ENCODE measurements around the gene GRK5. TPM values are rescaled to one million over a fixed set of nuclear protein-coding genes. Genes with fewer than 3 reads are reported as not detected.

The GRK5 gene
- total RNA-seq, 4 donors from 2014 or later, result 5.4 to 13.0 (median 10.6) TPM

DNA sequence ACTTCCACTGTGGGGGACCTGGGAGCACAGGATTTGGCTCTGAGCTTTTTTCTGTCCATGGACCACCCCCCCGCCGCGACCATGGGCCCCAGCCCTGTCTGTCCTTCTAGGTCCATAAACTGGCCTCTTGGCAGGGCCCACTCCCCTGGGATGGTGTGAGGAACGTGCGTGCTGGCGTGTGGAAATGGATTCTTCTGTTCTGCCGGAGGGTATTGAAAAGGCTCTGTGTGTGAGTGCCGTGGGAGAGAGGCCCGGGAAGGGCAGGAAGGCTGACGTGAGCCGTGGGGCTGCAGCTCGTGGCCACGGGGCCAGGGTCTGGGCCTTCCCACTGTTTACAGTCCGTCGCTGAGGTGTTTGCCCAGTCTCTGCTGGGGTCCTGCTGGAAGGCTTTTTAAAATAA is 123.7 kb downstream of the GRK5 start:
- intact Hi-C loops (cut with DNase I; ENCODE audit: low total_unique reads), result no loop called here
- 80 to 87% methylated on average over 12 to 15 of the region's 15 CpGs for WGBS, 2 donors
- no peak for DNase-seq (ENCODE audit: low spot score in 2 of 2)
- TF ChIP-seq POLR2A (IDR thresholded peaks at IDR 0.05) (no peak), CTCF (IDR thresholded peaks at IDR 0.05) (no peak)
- no peak overlapping the region for H3K4me3 ChIP-seq (ENCODE audit: low read depth, poor library complexity, severe bottlenecking)

GRCh38 chr10:119333146-119333792 is 125.9 kb downstream of the GRK5 start:
- H3K4me3 ChIP-seq (ENCODE audit: low read depth, poor library complexity, severe bottlenecking), result no peak overlapping the region
- 87% methylated on average over 8 of the region's 8 CpGs for WGBS, 2 donors
- no peak for DNase-seq (ENCODE audit: low spot score in 2 of 2)
- TF ChIP-seq POLR2A (IDR thresholded peaks at IDR 0.05), result no peak
- no peak for TF ChIP-seq CTCF (IDR thresholded peaks at IDR 0.05)
- intact Hi-C loops (cut with DNase I; ENCODE audit: low total_unique reads), result no loop called here

DNA sequence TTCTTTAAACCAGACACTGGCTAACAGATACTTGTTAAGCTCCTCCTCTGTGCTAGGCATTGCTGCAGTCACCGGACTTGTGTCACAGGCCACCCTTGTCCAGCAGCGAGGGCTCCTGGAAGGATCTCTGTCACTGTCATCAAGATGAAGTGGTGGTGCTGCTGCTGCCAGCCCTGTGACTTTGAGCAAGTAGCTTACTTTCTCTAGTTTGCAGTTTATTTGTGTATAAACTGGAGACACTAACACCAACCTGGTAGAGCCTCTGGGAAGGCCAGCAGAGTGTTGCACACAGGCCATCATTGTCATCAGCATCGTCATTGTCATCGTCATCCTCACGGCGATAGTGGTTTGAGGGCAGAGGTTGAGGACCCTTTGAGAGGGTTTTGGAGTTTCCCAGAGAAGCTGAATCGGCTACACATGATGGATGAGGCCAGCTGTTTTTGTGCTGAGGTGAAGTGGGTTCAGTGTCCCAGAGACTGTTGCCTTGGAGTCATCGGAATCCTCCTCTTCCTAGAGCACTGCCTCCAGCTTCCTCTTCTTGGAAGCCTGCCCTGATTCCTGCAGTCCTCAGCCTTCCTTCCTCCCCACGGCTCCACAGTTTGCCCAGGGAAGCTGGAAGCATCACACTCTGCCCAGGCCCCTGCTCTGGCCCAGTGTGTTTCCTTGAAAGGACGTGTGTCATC is 128.4 kb downstream of the GRK5 start:
- DNase-seq (ENCODE audit: low spot score in 2 of 2), result no peak
- intact Hi-C loops (cut with DNase I; ENCODE audit: low total_unique reads), result no loop called here
- WGBS, 2 donors, result 74 to 83% methylated on average over 9 to 10 of the region's 10 CpGs

GRCh38 chr10:119336599-119336998 is 129.2 kb downstream of the GRK5 start:
- 92 to 94% methylated on average over 17 of the region's 17 CpGs for WGBS, 2 donors
- intact Hi-C loops (cut with DNase I; ENCODE audit: low total_unique reads), result no loop called here
- no peak for TF ChIP-seq CTCF (IDR thresholded peaks at IDR 0.05)
- TF ChIP-seq POLR2A (IDR thresholded peaks at IDR 0.05), result no peak

More for the DNA sequence above, 128.4 kb downstream of the GRK5 start:
- TF ChIP-seq CTCF (IDR thresholded peaks at IDR 0.05) (no peak), POLR2A (IDR thresholded peaks at IDR 0.05) (no peak)
- H3K4me3 ChIP-seq (ENCODE audit: low read depth, poor library complexity, severe bottlenecking), result no peak overlapping the region

DNA sequence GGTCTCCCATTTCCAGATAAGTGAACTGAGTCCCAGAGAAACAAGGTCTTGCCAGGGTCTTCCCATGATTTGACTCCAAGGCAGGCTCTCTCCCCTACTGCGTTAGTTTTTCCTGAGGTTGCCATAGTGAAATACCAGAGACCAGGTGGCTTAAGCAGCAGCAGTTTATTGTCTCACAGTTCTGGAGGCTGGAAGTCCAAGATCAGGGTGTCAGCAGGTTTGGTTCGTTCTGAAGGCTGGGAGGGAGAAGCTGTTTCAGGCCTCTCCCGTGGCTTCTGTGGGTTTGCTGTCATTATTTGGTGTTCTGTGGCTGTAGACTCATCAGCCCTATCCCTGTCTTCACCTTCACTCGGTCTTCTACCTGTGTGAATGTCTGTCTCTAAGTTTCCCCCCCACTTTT is 129.9 kb downstream of the GRK5 start:
- WGBS, 2 donors, result 83 to 89% methylated on average over 4 of the region's 4 CpGs
- intact Hi-C loops (cut with DNase I; ENCODE audit: low total_unique reads), result no loop called here
- DNase-seq (ENCODE audit: low spot score in 2 of 2), result no peak
- TF ChIP-seq POLR2A (IDR thresholded peaks at IDR 0.05), result no peak
- TF ChIP-seq CTCF (IDR thresholded peaks at IDR 0.05), result no peak
- no peak overlapping the region for H3K4me3 ChIP-seq (ENCODE audit: low read depth, poor library complexity, severe bottlenecking)

More at GRCh38 chr10:119336599-119336998, 129.2 kb downstream of the GRK5 start:
- no peak overlapping the region for H3K4me3 ChIP-seq (ENCODE audit: low read depth, poor library complexity, severe bottlenecking)
- no peak for DNase-seq (ENCODE audit: low spot score in 2 of 2)

All from lower leg skin (tissue), 4 donors.